Measurements from ENCODE around the gene NDUFAF7. TPM values are rescaled to one million over a fixed set of nuclear protein-coding genes. Genes with fewer than 3 reads are reported as not detected.

Gene NDUFAF7
- total and polyA plus RNA-seq, 2 of the 13 experiments (the other 11 are each of a cell fraction or from before 2014, with no cell fraction given): 27.0 to 40.8 TPM

- peak; percentile 96 for TF ChIP-seq ZSCAN31 (CRISPR knock-in tag; IDR thresholded peaks at IDR 0.05; ENCODE audit: low read depth)
- TF ChIP-seq ZNF275 (CRISPR knock-in tag; IDR thresholded peaks at IDR 0.05; ENCODE audit: borderline replicate concordance): peak; percentile 96
- no peak for TF ChIP-seq CEBPZ (IDR thresholded peaks at IDR 0.05; ENCODE audit: low read length)
- TF ChIP-seq ZSCAN12 (CRISPR knock-in tag; IDR thresholded peaks at IDR 0.05): no peak; the same call in 1 of the 2 replicates
- no peak for TF ChIP-seq ZBTB3 (CRISPR knock-in tag; IDR thresholded peaks at IDR 0.05; ENCODE audit: borderline replicate concordance, low read depth)
- TF ChIP-seq FOXP4 (CRISPR knock-in tag; IDR thresholded peaks at IDR 0.05): peak; percentile 59; the same call in 1 of the 2 replicates
- TF ChIP-seq SRSF4 (IDR thresholded peaks at IDR 0.05; ENCODE audit: low read depth, low read length, poor library complexity, severe bottlenecking): no peak
- TF ChIP-seq ZBTB44 (CRISPR knock-in tag; IDR thresholded peaks at IDR 0.05): peak; percentile 15; the same call in 1 of the 2 replicates
- peak; percentile 97 for TF ChIP-seq MAX (IDR thresholded peaks at IDR 0.05)
- TF ChIP-seq PAX8 (CRISPR knock-in tag; IDR thresholded peaks at IDR 0.05; ENCODE audit: borderline replicate concordance): no peak
- no peak for TF ChIP-seq ZFP37 (CRISPR knock-in tag; IDR thresholded peaks at IDR 0.05; ENCODE audit: borderline replicate concordance)
- no peak for TF ChIP-seq ZNF326 (CRISPR knock-in tag; IDR thresholded peaks at IDR 0.05; ENCODE audit: borderline replicate concordance)
- TF ChIP-seq RARG (CRISPR knock-in tag; IDR thresholded peaks at IDR 0.05; ENCODE audit: low read depth): no peak
- 0 out of 2 replicates have a peak, but pooled peaks have one; percentile 72 for TF ChIP-seq ZNF276 (CRISPR knock-in tag; IDR thresholded peaks at IDR 0.05; ENCODE audit: low read depth)
- TF ChIP-seq ZNF567 (CRISPR knock-in tag; IDR thresholded peaks at IDR 0.05; ENCODE audit: borderline replicate concordance): peak; percentile 98
- TF ChIP-seq BORCS8-MEF2B (CRISPR knock-in tag; IDR thresholded peaks at IDR 0.05): peak; percentile 97
- TF ChIP-seq ZNF3 (CRISPR knock-in tag; IDR thresholded peaks at IDR 0.05): no peak; the same call in 1 of the 2 replicates
These were observed at the start of gene NDUFAF7, which contains the start of gene CEBPZ (continued) for GRCh38 chr2:37231241-37232130.
